Nephron (organoid): ENCODE measurements around the gene ALPK3.

ENCODE experiments used
- H3K27ac Mint-ChIP-seq, 3 experiments: 2 replicates each; pipeline ENCODE4 v1.8.0; 2020; ENCODE audit warnings: mixed read lengths in 3 of 3, mild to moderate bottlenecking in 2 of 3, moderate library complexity in 1 of 3
- H3K27me3 Mint-ChIP-seq: 2 replicates; pipeline ENCODE4 v1.8.0; 2021; ENCODE audit warnings: low read depth, mild to moderate bottlenecking, moderate library complexity, mixed read lengths
- H3K36me3 Mint-ChIP-seq: 2 replicates; pipeline ENCODE4 v1.8.0; 2020; ENCODE audit warnings: low read depth, mixed read lengths
- H3K4me1 Mint-ChIP-seq: 2 replicates; pipeline ENCODE4 v1.8.0; 2020; ENCODE audit warnings: mixed read lengths
- H3K4me3 Mint-ChIP-seq, 3 experiments: 2 replicates each; pipeline ENCODE4 v1.8.0; 2020; ENCODE audit warnings: mild to moderate bottlenecking in 3 of 3, mixed read lengths in 3 of 3, moderate library complexity in 2 of 3
- H3K9me3 Mint-ChIP-seq: 2 replicates; pipeline ENCODE4 v1.8.0; 2020; ENCODE audit warnings: mixed read lengths
- TF ChIP-seq, protein P1 (sequence below), 3 experiments: fragments of 200-600 bp; sonication (generic); IDR thresholded peaks; one replicate each; pipeline ENCODE4 v1.5.0; 2021; ENCODE audit warnings: antibody characterized with exemption in 3 of 3; ENCODE audit not compliant: unreplicated experiment in 3 of 3

Gene ALPK3

DNA sequence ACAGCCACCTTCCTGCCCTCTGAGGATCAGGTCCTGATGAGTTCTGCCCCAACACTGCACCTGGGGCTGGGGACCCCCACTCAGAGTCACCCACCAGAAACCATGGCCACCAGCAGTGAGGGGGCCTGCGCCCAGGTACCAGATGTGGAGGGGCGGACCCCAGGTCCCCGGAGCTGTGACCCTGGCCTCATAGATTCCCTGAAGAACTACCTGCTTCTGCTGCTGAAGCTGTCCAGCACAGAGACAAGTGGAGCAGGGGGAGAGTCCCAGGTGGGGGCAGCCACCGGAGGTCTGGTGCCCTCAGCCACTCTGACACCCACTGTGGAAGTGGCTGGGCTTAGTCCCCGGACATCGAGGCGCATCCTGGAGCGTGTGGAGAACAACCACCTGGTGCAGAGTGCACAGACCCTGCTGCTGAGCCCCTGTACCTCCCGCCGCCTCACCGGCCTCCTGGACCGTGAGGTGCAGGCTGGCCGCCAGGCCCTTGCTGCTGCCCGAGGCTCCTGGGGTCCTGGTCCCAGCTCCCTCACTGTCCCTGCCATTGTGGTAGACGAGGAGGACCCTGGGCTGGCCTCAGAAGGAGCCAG is 40.4 kb downstream of the ALPK3 start:
- Mint-ChIP-seq H3K27ac (no peak overlapping the region), H3K4me3 (no peak overlapping the region), H3K36me3 (peaks cover 4% of the 10 kb centered on the region), H3K9me3 (no peaks in the 10 kb centered on the region), H3K4me1 (peaks cover 28% of the 10 kb centered on the region), H3K27me3 (peaks cover 5% of the 10 kb centered on the region)
- TF ChIP-seq, protein P1, sequence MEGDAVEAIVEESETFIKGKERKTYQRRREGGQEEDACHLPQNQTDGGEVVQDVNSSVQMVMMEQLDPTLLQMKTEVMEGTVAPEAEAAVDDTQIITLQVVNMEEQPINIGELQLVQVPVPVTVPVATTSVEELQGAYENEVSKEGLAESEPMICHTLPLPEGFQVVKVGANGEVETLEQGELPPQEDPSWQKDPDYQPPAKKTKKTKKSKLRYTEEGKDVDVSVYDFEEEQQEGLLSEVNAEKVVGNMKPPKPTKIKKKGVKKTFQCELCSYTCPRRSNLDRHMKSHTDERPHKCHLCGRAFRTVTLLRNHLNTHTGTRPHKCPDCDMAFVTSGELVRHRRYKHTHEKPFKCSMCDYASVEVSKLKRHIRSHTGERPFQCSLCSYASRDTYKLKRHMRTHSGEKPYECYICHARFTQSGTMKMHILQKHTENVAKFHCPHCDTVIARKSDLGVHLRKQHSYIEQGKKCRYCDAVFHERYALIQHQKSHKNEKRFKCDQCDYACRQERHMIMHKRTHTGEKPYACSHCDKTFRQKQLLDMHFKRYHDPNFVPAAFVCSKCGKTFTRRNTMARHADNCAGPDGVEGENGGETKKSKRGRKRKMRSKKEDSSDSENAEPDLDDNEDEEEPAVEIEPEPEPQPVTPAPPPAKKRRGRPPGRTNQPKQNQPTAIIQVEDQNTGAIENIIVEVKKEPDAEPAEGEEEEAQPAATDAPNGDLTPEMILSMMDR (IDR thresholded peaks at IDR 0.05; ENCODE audit: unreplicated experiment in 3 of 3): no peak

DNA sequence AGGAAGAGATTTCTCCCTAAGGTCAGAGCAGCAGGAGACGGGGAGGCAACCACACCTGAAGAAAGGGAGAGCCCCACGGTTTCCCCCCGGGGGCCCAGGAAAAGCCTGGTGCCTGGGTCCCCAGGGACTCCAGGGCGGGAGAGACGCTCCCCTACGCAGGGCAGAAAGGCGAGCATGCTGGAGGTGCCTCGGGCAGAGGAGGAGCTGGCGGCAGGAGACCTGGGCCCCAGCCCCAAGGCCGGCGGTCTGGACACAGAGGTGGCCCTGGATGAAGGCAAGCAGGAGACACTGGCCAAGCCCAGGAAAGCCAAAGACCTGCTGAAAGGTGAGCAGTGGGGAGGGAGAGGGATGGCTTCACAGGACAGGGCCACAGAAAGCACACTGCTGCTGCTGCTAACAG is 41.1 kb downstream of the ALPK3 start:
- H3K4me1 Mint-ChIP-seq: peaks cover 23% of the 10 kb centered on the region
- no peak overlapping the region for H3K27ac Mint-ChIP-seq
- H3K36me3 Mint-ChIP-seq: peaks cover 4% of the 10 kb centered on the region
- peaks cover 5% of the 10 kb centered on the region for H3K27me3 Mint-ChIP-seq
- no peaks in the 10 kb centered on the region for H3K9me3 Mint-ChIP-seq
- TF ChIP-seq, protein P1 (IDR thresholded peaks at IDR 0.05; ENCODE audit: unreplicated experiment in 3 of 3): no peak
- H3K4me3 Mint-ChIP-seq: no peak overlapping the region

DNA sequence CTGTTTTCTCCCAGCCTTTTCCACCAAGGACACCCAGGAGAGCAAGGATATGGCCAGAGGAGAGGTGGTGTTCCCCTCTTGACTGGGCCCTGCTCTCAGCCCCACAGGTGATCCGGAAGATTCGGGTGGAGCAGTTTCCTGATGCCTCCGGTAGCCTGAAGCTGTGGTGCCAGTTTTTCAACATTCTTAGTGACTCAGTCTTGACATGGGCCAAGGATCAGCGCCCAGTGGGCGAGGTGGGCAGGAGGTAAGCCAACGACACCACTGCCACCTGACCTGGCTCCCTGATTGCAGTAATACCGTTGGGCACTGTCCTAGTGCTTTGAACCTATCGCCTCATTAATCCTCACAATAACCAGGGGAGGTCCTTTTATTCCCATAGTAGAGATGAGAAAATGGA is 42.0 kb downstream of the ALPK3 start:
- Mint-ChIP-seq H3K4me1 (peaks cover 26% of the 10 kb centered on the region), H3K9me3 (no peaks in the 10 kb centered on the region), H3K36me3 (peaks cover 4% of the 10 kb centered on the region), H3K27ac (no peak overlapping the region), H3K27me3 (peaks cover 5% of the 10 kb centered on the region), H3K4me3 (no peak overlapping the region)
- TF ChIP-seq, protein P1 (IDR thresholded peaks at IDR 0.05; ENCODE audit: unreplicated experiment in 3 of 3): no peak

DNA sequence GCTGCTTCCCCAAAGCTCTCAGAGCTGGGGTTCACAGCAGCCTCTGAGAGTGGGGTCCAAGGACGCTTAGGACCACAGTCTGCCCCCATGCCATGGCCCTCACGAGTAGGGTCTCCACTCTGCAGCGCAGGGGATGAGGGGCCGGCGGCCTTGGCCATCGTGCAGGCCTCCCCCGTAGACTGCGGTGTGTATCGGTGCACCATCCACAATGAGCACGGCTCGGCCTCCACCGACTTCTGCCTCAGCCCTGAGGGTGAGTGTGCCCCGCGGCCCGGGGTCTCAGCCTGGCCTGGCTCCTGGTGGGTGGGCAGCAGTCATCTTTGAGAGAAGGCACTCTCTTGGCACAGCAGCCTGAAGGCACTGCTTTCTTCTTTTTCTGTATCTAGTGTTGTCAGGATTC is 42.5 kb downstream of the ALPK3 start:
- peaks cover 27% of the 10 kb centered on the region for H3K4me1 Mint-ChIP-seq
- H3K9me3 Mint-ChIP-seq: no peaks in the 10 kb centered on the region
- no peak overlapping the region for H3K27ac Mint-ChIP-seq
- H3K4me3 Mint-ChIP-seq: no peak overlapping the region
- peaks cover 5% of the 10 kb centered on the region for H3K27me3 Mint-ChIP-seq
- H3K36me3 Mint-ChIP-seq: peaks cover 4% of the 10 kb centered on the region
- TF ChIP-seq, protein P1 (IDR thresholded peaks at IDR 0.05; ENCODE audit: unreplicated experiment in 3 of 3): no peak

DNA sequence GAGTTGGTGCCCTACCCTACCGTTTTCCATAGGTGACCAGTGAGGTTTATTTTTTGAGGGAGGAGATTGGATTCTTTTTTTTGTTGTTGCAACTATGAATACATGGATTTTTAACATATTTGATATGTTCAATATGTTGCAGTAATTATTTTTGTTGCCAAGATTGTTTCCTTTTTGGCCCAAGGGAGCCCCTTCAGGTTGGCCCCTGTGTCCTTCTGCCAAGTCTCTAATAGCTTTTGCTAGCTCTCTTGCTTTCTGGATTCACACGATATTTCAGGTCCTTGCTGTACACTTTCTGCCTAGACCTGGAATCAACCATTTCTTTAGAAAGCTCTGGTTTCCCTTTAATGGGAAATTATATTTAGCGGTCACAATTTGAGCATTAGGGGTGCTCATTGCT is 44.6 kb downstream of the ALPK3 start:
- Mint-ChIP-seq H3K27ac (no peak overlapping the region), H3K36me3 (no peaks in the 10 kb centered on the region), H3K4me3 (no peak overlapping the region), H3K27me3 (no peaks in the 10 kb centered on the region), H3K4me1 (peaks cover 20% of the 10 kb centered on the region), H3K9me3 (no peaks in the 10 kb centered on the region)
- TF ChIP-seq, protein P1 (IDR thresholded peaks at IDR 0.05; ENCODE audit: unreplicated experiment in 3 of 3): no peak

DNA sequence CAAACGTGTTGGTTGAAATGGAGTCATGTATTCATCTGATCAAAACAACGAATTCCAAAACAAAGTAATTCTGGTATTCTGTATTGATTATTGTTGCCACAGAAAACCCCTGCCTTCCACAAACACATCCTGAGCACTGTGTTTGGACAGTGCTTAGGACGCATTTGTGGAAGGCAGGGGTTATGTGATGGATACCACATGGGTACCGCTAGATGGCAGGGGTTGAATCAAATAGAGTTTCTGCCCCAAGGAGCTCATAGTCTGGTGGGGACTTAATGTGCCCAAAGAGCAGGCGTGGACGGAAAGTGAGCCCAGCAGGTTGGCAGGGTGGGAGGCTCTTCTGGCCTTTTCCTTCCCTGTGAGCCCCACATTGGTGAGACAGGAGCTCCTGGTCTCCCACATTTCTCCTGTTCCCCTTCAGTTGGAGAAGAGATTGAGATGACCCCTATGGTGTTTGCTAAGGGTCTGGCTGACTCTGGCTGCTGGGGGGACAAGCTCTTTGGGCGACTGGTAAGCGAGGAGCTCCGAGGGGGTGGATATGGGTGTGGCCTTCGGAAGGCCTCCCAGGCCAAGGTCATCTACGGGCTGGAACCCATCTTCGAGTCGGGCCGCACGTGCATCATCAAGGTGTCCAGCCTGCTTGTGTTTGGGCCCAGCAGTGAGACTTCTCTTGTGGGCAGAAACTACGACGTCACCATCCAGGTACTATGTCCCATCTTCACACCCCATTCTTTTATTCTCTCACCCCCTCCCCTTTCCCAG is 45.2 kb downstream of the ALPK3 start:
- no peaks in the 10 kb centered on the region for H3K27me3 Mint-ChIP-seq
- H3K36me3 Mint-ChIP-seq: no peaks in the 10 kb centered on the region
- H3K27ac Mint-ChIP-seq: no peak overlapping the region
- H3K4me3 Mint-ChIP-seq: no peak overlapping the region
- peaks cover 20% of the 10 kb centered on the region for H3K4me1 Mint-ChIP-seq
- TF ChIP-seq, protein P1 (IDR thresholded peaks at IDR 0.05; ENCODE audit: unreplicated experiment in 3 of 3): no peak
- H3K9me3 Mint-ChIP-seq: no peaks in the 10 kb centered on the region
